ENCODE measurements around the gene JAK3.
"Not testable (repeated sequence)": the region's sequence is repeated elsewhere in the genome, so short reads cannot be mapped to it uniquely, and the experiment has no call there.

Gene JAK3

DNA sequence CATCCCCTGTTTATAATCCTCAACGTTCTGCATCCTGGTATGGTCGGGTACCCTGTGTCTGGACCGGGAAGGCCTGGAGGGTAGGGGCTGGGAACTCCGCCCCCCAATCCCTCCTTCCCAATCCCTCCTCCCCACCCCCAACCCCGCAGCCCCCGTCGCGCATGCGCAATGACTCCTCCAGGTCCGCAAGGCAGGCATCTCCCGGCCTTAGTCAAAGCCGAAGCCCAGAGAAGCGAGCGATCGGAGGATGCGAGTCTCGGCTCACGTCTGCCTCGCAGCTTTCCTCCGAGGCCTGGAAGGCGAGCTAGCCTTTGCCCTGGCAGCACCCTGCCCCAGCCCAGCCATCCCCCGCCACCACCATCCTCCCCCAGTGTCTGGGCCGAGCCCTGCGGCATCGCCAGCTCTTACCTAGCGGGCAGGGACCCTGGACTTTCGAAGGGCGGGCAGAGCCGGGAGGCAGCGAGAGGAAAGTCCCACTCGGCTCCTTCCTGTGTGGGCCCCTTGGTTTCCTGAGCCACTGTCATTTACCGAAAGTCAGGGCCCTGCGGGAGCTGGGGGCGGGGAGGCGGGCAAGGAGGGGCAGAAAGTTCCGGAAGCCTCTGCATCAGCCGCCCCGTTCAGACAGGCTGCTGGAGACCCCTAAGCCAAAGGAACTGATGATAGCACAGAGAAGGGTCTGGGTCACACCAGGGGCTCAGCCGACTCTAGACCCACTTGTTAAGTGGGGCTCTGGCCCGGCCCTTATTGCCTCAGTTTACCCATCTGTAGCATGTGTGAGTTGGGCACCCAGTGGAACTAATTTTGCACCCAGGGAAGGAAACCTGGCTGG, at the start of gene JAK3:
TSS of gene JAK3 (minus strand) at position 445 of the 829 bp plus-strand sequence. CDS start 3,565 bp downstream, outside the sequence.
- H3K27ac Mint-ChIP-seq: peak within 1 kb of the TSS; percentile 98 to 99
- ATAC-seq (peak; percentile 91), DNase-seq (peak; percentile 88 to 92)
- H3K27me3 Mint-ChIP-seq: no peaks in the 10 kb centered on the region
- H3K4me1 Mint-ChIP-seq: peaks cover 77% of the 10 kb centered on the region
- peak within 1 kb of the TSS; percentile 87 to 93 for H3K4me3 Mint-ChIP-seq
- peaks cover 0 to 7% of the 10 kb centered on the region in 2 donors for H3K9me3 Mint-ChIP-seq

DNA sequence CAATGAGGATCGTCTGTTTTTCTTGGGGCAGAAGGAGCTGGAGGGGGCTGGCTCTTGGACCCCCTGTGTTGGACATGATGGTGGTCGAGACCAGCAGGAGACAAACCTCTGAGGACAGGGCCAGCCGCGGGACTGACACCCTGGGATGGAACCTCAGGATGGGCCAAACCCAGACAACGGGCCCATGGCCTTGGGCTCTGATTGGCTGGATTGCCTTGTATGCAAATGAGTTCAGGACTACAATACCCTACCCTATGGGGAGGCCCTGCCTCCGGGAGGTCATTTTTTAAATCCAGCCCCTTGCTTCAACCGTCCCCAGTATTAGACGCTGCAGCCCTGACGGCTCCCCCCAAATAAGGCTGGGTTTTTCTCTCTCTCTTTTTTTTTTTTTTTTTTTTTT, 46.0 kb upstream of the JAK3 start:
- H3K9me3 Mint-ChIP-seq: no peaks in the 10 kb centered on the region
- H3K4me3 Mint-ChIP-seq: no peak overlapping the region
- peaks cover under 1% of the 10 kb centered on the region for H3K27me3 Mint-ChIP-seq
- H3K27ac Mint-ChIP-seq: no peak overlapping the region
- ATAC-seq (no peak), DNase-seq (no peak)
- no peaks in the 10 kb centered on the region for H3K4me1 Mint-ChIP-seq

DNA sequence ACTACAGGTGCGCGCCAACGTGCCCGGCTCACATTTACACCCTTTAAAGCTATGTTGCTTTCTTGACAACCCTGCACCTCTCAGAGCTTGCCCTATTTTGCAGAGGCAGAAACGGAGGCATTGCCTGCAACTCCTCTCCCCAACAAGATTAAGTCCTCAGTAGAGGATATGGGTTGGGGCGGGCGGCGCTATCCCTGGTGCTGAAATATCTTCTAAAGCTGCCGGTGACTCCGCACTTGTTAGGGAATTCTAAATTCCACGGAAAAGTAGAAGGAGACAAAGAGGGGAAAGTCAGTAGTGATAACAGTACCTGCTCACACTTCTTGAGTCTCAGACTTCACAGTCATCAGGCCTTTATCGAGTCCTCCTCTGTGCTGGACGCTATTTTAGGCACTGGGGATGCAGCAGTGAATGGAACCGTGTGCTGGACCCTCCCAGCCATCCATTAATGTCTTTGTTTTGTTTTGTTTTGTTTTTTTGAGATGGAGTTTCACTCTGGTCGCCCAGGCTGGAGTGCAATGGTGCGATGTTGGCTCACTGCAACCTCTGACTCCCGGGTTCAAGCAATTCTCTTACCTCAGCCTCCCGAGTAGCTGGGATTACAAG, 41.9 kb upstream of the JAK3 start:
- Mint-ChIP-seq H3K9me3 (no peaks in the 10 kb centered on the region), H3K4me1 (no peaks in the 10 kb centered on the region), H3K27ac (no peak overlapping the region), H3K27me3 (no peaks in the 10 kb centered on the region), H3K4me3 (no peak overlapping the region)
- ATAC-seq: no peak
- DNase-seq: no peak

DNA sequence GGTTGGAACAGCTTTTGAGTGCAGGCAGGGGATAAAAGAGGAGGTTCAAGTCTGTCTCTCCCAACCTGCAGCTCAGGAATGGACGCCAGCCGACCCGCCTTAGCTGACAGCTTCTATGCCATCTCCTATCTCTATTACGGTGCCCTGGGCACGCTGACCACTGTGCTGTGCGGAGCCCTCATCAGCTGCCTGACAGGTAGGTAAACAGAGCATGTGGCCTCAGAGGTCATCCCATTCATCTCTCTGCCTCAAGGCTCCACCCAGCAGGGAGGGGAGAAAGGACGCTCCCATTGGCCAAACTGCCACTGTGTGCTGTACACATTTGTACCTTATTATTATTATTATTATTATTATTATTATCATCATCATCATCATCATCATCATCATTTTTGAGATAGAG, 40.5 kb upstream of the JAK3 start:
- Mint-ChIP-seq H3K27me3 (no peaks in the 10 kb centered on the region), H3K4me1 (no peaks in the 10 kb centered on the region)

DNA sequence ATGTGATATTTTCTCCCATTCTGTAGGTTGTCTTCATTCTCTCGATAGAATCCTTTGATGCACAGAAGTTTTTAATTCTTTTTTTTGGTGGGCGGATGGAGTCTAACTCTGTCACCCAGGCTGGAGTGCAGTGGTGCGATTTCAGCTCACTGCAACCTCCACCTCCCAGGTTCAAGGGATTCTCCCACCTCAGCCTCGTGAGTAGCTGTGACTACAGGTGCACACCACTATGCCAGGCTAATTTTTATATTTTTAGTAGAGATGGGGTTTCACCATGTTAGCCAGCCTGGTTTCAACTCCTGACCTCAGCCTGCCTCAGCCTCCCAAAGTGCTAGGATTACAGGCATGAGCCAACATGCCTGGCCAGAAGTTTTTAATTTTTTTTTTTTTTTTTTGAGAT, 39.4 kb upstream of the JAK3 start:
- ATAC-seq, DNase-seq, H3K4me1 Mint-ChIP-seq, H3K27me3 Mint-ChIP-seq, H3K9me3 Mint-ChIP-seq, H3K4me3 Mint-ChIP-seq, H3K27ac Mint-ChIP-seq: not testable (repeated sequence)

More for the DNA sequence above, 40.5 kb upstream of the JAK3 start:
- no peak for DNase-seq
- H3K9me3 Mint-ChIP-seq: no peaks in the 10 kb centered on the region
- H3K4me3 Mint-ChIP-seq: no peak overlapping the region
- H3K27ac Mint-ChIP-seq: no peak overlapping the region
- ATAC-seq: no peak

DNA sequence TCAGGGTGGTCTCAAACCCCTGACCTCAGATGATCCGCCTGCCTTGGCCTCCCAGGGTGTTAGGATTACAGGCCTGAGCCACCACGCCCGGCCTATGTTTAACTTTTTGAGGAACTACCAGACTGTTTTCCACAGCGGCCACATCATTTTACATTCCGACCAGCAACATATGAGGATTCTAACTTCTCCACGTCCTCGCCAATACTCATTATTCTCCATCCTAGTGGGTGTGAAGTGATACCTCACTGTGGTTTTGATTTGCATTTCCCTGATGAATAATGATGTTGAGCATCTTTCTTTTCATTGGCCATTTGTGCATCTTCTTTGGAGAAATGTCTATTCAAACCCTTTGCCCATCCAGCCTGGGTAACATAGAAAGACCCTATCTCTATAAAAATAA, 38.7 kb upstream of the JAK3 start:
- no peak for DNase-seq
- no peaks in the 10 kb centered on the region for H3K27me3 Mint-ChIP-seq
- H3K27ac Mint-ChIP-seq: no peak overlapping the region
- no peak overlapping the region for H3K4me3 Mint-ChIP-seq
- H3K4me1 Mint-ChIP-seq: no peaks in the 10 kb centered on the region
- no peaks in the 10 kb centered on the region for H3K9me3 Mint-ChIP-seq
- no peak for ATAC-seq

DNA sequence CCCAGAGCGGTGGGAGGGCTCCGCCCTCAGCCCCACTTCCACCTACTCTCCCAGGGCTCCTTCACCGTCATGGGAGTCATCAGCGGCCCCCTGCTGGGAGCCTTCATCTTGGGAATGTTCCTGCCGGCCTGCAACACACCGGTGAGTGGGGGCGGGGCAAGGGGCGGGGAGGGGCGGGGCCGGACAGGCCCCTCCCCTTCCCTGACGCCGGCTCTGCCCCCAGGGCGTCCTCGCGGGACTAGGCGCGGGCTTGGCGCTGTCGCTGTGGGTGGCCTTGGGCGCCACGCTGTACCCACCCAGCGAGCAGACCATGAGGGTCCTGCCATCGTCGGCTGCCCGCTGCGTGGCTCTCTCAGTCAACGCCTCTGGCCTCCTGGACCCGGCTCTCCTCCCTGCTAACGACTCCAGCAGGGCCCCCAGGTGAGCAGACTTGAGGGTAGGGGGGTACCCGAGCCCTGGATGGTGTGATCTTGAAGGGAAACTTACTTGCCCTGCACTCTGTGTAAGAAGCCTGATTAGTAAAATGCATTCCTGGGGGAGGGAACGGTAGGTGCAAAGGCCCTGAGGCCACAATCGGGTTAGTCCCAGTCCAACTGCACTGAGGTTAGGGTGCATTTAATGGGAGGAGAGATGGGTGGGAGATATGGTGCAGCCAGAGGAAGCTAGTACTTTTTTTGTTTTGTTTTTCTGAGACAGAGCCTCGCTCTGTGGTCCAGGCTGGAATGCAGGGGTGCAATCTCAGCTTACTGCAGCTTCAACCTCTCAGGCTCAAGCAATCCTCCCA, 36.0 kb upstream of the JAK3 start:
- Mint-ChIP-seq H3K27ac (no peak overlapping the region), H3K27me3 (no peaks in the 10 kb centered on the region), H3K4me1 (no peaks in the 10 kb centered on the region), H3K4me3 (no peak overlapping the region), H3K9me3 (no peaks in the 10 kb centered on the region)
- DNase-seq (no peak), ATAC-seq (no peak)

DNA sequence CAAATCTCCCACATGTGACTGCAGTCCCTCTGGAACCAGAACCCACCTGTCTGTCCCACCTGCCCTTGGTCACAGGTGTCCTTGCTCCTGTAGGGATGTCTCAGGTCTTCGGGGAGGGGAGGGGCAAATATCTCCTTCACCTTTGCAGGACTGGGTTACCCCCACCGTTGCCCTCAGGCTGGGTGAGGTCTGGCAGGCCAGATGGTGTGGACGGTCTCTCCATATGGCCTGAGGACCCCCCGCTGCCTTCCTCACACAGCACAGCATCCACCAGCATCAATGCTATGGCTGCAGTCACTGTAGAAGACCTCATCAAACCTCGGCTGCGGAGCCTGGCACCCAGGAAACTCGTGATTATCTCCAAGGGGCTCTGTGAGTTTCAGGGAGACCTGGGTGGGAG, 33.9 kb upstream of the JAK3 start:
- no peak overlapping the region for H3K4me3 Mint-ChIP-seq
- ATAC-seq: no peak
- no peak overlapping the region for H3K27ac Mint-ChIP-seq
- H3K4me1 Mint-ChIP-seq: no peaks in the 10 kb centered on the region
- no peaks in the 10 kb centered on the region for H3K27me3 Mint-ChIP-seq
- H3K9me3 Mint-ChIP-seq: no peaks in the 10 kb centered on the region
- no peak for DNase-seq

DNA sequence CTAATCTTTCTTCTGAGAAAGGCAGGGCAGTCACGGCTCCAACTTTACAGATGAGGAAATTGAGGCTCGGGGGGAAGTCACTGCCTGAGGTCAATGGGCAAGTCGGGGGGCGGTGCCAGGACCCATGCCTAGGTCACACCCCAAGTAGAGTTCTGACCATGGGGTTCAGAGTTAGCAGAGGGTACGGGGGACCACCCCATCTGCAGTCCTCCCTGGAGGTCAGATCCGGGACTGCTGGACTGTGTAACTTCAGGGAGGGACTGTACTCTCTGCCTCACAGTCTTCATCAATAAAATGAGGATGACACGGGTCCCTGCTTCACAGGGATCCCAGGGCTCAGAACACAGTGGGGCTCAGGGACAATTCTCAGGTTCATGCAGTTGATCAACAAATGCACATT, 31.7 kb upstream of the JAK3 start:
- no peaks in the 10 kb centered on the region for H3K27me3 Mint-ChIP-seq
- H3K4me1 Mint-ChIP-seq: peaks cover 3% of the 10 kb centered on the region
- no peaks in the 10 kb centered on the region for H3K9me3 Mint-ChIP-seq
- DNase-seq: no peak
- ATAC-seq: no peak
- H3K27ac Mint-ChIP-seq: peak overlapping the region in 1 of 2 donors; percentile 27
- H3K4me3 Mint-ChIP-seq: no peak overlapping the region

DNA sequence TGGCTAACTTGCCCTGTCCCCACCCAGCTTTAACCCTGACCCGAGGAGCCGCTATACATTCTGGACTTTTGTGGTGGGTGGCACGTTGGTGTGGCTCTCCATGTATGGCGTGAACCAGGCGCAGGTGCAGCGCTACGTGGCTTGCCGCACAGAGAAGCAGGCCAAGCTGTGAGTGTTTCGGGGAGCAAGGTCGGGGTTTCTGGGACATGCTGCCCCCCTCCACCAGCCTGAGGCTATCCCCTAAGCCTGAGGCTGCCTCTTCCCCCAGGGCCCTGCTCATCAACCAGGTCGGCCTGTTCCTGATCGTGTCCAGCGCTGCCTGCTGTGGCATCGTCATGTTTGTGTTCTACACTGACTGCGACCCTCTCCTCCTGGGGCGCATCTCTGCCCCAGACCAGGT, 29.9 kb upstream of the JAK3 start:
- ATAC-seq (no peak), DNase-seq (no peak)
- Mint-ChIP-seq H3K27me3 (no peaks in the 10 kb centered on the region), H3K9me3 (no peaks in the 10 kb centered on the region), H3K4me3 (no peak overlapping the region), H3K4me1 (peaks cover 21% of the 10 kb centered on the region), H3K27ac (no peak overlapping the region)

DNA sequence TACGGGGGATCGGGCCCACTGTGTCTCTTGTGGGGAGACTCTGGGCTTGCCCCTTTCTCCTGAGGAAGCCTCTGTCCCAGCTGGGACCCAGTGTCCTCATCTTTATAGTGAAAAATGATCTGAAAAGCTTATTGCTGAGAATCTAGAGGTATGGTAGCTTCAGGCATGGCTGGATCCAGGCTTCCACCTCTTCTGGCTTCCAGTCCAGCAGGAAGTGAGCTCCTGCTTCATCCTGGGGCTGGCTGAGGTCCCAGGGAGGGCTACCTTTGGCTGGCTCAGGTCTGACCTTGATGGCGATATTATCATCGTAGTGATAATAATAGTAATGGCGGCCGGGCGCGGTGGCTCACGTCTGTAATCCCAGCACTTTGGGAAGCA, 27.0 kb upstream of the JAK3 start:
- Mint-ChIP-seq H3K27me3 (no peaks in the 10 kb centered on the region), H3K27ac (peak overlapping the region in 1 of 2 donors; percentile 48), H3K4me1 (peaks cover 49% of the 10 kb centered on the region), H3K4me3 (peak overlapping the region; percentile 34 to 65), H3K9me3 (no peaks in the 10 kb centered on the region)
- DNase-seq (no peak), ATAC-seq (no peak)

DNA sequence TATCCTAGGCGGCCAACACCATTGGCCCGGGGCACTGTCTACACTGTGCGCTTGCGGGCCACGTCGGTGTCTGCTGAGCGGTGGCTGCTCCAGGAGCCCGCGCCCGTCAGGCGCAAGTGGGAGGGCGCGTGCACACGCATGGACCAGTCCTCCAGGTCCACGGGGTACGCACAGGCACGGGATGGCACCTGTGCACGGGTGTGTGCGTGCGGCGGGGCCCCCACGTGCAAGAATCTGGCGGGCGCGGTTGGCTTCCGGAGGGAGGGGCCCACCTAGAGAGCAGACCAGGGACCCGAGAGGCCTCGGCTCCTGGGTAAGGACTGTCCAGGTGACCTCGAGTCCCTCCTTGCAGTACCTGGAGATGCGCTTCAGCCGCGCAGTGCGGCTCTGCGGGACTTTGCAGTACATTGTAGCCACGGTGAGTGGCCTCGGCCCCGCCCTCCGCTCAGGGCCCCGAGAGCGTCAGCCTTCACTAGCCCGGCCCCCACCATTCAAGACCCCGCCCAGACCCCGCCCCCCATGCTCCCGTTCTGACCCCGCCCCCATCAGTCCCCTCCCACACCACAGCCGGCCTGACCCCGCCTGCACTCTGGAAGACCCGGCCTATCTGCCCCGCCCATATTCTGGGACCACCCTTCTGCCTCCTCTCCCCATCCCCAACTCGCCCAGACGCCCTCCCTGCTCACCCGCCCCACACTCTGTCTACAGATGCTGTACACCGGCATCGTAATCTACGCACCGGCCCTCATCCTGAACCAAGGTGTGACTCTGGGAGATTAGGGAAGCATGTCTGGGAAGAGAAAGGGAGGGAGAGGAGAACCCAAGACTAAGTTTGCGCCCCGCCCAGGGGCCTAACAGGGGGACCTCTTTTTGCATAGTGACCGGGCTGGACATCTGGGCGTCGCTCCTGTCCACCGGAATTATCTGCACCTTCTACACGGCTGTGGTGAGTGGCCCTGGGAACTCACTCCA, 26.3 kb upstream of the JAK3 start:
- Mint-ChIP-seq H3K4me3 (peak overlapping the region; percentile 95 to 97), H3K9me3 (no peaks in the 10 kb centered on the region), H3K4me1 (peaks cover 49% of the 10 kb centered on the region), H3K27ac (peak overlapping the region in 1 of 2 donors; percentile 48), H3K27me3 (no peaks in the 10 kb centered on the region)
- ATAC-seq (peak; percentile 76), DNase-seq (peak; percentile 65 to 70)

DNA sequence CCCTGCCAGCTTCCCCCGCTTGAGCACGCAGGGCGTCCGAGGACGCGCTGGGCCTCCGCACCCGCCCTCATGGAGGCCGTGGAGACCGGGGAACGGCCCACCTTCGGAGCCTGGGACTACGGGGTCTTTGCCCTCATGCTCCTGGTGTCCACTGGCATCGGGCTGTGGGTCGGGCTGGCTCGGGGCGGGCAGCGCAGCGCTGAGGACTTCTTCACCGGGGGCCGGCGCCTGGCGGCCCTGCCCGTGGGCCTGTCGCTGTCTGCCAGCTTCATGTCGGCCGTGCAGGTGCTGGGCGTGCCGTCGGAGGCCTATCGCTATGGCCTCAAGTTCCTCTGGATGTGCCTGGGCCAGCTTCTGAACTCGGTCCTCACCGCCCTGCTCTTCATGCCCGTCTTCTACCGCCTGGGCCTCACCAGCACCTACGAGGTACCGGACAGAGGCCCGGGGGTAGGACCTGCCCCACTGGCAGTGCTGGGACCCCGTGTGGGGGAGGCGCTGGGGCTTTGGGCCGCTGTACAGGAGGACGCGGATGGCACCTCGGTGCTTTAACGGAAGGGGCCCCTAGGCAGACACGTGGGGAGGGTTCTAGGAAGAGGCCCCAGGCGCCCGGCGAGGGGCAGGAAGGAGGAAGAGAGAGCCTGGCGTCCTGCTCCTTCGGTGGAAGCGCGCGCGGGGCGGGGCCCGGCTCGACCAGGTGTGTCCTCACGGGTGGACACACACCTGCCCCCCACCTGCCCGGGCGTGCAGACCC, 24.6 kb upstream of the JAK3 start:
- Mint-ChIP-seq H3K4me1 (peaks cover 49% of the 10 kb centered on the region), H3K27ac (peak overlapping the region; percentile 40 to 65), H3K9me3 (no peaks in the 10 kb centered on the region), H3K27me3 (no peaks in the 10 kb centered on the region), H3K4me3 (peak overlapping the region; percentile 95 to 97)
- DNase-seq (peak; percentile 72 to 80), ATAC-seq (peak; percentile 83)

DNA sequence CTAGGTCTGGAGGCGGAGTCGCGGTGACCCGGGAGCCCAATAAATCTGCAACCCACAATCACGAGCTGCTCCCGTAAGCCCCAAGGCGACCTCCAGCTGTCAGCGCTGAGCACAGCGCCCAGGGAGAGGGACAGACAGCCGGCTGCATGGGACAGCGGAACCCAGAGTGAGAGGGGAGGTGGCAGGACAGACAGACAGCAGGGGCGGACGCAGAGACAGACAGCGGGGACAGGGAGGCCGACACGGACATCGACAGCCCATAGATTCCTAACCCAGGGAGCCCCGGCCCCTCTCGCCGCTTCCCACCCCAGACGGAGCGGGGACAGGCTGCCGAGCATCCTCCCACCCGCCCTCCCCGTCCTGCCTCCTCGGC, 24.1 kb upstream of the JAK3 start, which contains the start of gene SLC5A5:
TSS of gene SLC5A5 (plus strand) at position 68 of the 373 bp plus-strand sequence. CDS start 375 bp downstream, outside the sequence.
- peak within 1 kb of the TSS; percentile 95 to 97 for H3K4me3 Mint-ChIP-seq
- no peaks in the 10 kb centered on the region for H3K9me3 Mint-ChIP-seq
- H3K27ac Mint-ChIP-seq: peak within 1 kb of the TSS; percentile 65 to 69
- no peaks in the 10 kb centered on the region for H3K27me3 Mint-ChIP-seq
- H3K4me1 Mint-ChIP-seq: peaks cover 49% of the 10 kb centered on the region
- DNase-seq: peak in 1 of 2 donors; percentile 47
- peak; percentile 39 for ATAC-seq
